Measurements from ENCODE around the gene HPD. TPM values are rescaled to one million over a fixed set of nuclear protein-coding genes. Genes with fewer than 3 reads are reported as not detected.

The HPD gene
- total RNA-seq, 1 experiment from 2014 or later: 0.21 TPM

GRCh38 chr12:121795034-121795968, 63.4 kb downstream of the HPD start:
- intact Hi-C loops (cut with micrococcal nuclease): loop anchor here (1.0 to 10.0 kb wide), 3 partner anchors 17 to 400 kb away; partner anchors contain the start of gene BCL7A
- POLR2A ChIA-PET: interaction anchor here (0.6 to 13.9 kb wide), 14 partner anchors 10 to 301 kb away, joined by 3 to 344 read pairs (median 7); partner anchors contain the start of genes PSMD9, SETD1B and TMEM120B
- no peaks in the 10 kb centered on the region for H3K9me3 Mint-ChIP-seq (ENCODE audit: unreplicated experiment)
- H3K27ac Mint-ChIP-seq (ENCODE audit: low read depth, unreplicated experiment): peak overlapping the region; percentile 90
- peaks cover 55% of the 10 kb centered on the region for H3K4me1 Mint-ChIP-seq (ENCODE audit: insufficient read depth, unreplicated experiment)
- H3K36me3 Mint-ChIP-seq (ENCODE audit: insufficient read depth, unreplicated experiment): peaks cover 28% of the 10 kb centered on the region
- no TSS peak for BruUV-seq (replicated peaks)
- CTCF ChIA-PET: interaction anchor here (0.5 to 10.6 kb wide), 46 partner anchors 14 to 1675 kb away, joined by 3 to 390 read pairs (median 4); partner anchors contain the start of genes ANAPC5, BCL7A, PSMD9 and SETD1B
- peak overlapping the region; percentile 69 for H3K4me3 Mint-ChIP-seq (ENCODE audit: unreplicated experiment)
- peak; percentile 88 for DNase-seq (ENCODE audit: unreplicated experiment)
- peak; percentile 93 for TF ChIP-seq CTCF (IDR thresholded peaks at IDR 0.05; ENCODE audit: unreplicated experiment)
- no peaks in the 10 kb centered on the region for H3K27me3 Mint-ChIP-seq (ENCODE audit: insufficient read depth, unreplicated experiment)

DNA sequence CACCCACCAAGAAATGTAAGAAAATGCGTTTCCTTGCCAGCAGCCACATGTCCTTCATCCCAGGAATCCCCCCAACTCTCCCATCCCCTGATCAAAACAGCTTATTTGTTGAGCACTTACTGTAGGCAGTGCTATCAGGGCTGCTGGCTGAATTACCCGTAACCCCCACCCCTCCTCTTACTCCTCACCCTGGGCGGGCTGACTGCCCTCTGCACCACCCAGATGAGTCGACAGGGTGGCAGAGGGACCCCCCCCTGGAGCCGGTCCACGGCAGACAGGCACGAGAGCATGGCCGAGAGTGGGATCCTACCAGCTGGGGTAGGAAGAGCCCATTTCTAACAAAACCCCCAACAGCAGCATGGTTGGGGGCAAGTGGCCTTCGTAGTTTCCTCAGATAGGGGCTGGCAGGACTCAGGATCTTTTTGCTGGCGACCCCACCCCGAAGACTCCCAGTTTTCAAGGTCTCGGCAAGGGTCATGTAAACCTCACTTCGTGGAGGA, 64.1 kb downstream of the HPD start:
- H3K27ac Mint-ChIP-seq (ENCODE audit: low read depth, unreplicated experiment): peak overlapping the region; percentile 90
- POLR2A ChIA-PET: interaction anchor here (0.6 to 13.9 kb wide), 14 partner anchors 9 to 336 kb away, joined by 3 to 344 read pairs (median 5); partner anchors contain the start of genes PSMD9, SETD1B and TMEM120B
- no peak for TF ChIP-seq CTCF (IDR thresholded peaks at IDR 0.05; ENCODE audit: unreplicated experiment)

DNA sequence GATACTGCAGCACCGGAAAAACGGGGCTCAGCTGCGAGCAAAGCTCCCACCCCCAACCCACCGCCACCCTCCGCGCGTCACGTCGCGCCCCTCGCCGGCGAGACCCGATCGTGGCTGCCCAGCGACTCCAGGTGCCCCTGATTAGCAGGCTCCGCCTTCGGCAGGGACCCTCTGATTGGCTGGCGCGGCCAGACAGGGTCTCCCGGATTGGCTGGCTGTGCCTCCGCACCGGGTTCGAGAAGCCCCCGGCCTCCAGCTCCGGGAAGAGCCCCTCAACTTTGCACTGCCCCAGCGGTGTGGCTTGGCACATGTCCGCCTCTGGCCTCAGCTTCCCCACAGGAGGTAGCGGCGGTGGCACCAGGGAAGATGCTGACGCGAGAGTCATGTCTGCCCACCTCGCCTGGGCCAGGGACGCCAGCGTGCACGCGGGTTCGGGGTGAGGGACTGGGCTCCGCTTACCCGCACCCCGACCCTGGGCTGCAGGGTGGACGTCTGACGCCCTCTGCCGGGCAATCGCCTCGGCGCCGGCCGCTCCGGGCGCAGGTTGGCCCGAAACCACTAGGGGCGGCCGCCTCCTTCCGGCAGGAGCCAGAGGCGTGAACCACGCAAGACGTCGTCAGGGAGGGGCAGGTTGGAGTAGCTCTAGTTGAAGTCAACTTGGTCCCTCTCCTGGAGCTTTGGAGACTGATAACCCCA, 64.7 kb downstream of the HPD start:
- no peaks in the 10 kb centered on the region for H3K9me3 Mint-ChIP-seq (ENCODE audit: unreplicated experiment)

More for the DNA sequence above, 64.1 kb downstream of the HPD start:
- intact Hi-C loops (cut with micrococcal nuclease): loop anchor here (1.0 to 10.0 kb wide), 6 partner anchors 18 to 400 kb away; partner anchors contain the start of genes BCL7A and PSMD9
- H3K9me3 Mint-ChIP-seq (ENCODE audit: unreplicated experiment): no peaks in the 10 kb centered on the region
- peak overlapping the region; percentile 69 for H3K4me3 Mint-ChIP-seq (ENCODE audit: unreplicated experiment)
- DNase-seq (ENCODE audit: unreplicated experiment): no peak
- H3K36me3 Mint-ChIP-seq (ENCODE audit: insufficient read depth, unreplicated experiment): peaks cover 27% of the 10 kb centered on the region
- no TSS peak for BruUV-seq (replicated peaks)
- H3K27me3 Mint-ChIP-seq (ENCODE audit: insufficient read depth, unreplicated experiment): no peaks in the 10 kb centered on the region
- H3K4me1 Mint-ChIP-seq (ENCODE audit: insufficient read depth, unreplicated experiment): peaks cover 62% of the 10 kb centered on the region
- CTCF ChIA-PET: interaction anchor here (0.5 to 10.6 kb wide), 54 partner anchors 14 to 1497 kb away, joined by 3 to 390 read pairs (median 4); partner anchors contain the start of genes ANAPC5, PSMD9, RNF34 and SETD1B

More for the DNA sequence above, 64.7 kb downstream of the HPD start:
- peak; percentile 92 for DNase-seq (ENCODE audit: unreplicated experiment)
- no TSS peak for BruUV-seq (replicated peaks)
- H3K4me3 Mint-ChIP-seq (ENCODE audit: unreplicated experiment): peak overlapping the region; percentile 69
- peaks cover 58% of the 10 kb centered on the region for H3K4me1 Mint-ChIP-seq (ENCODE audit: insufficient read depth, unreplicated experiment)
- H3K27ac Mint-ChIP-seq (ENCODE audit: low read depth, unreplicated experiment): peak overlapping the region; percentile 90
- no peaks in the 10 kb centered on the region for H3K27me3 Mint-ChIP-seq (ENCODE audit: insufficient read depth, unreplicated experiment)
- intact Hi-C loops (cut with micrococcal nuclease): loop anchor here (1.0 to 10.0 kb wide), 5 partner anchors 18 to 401 kb away; partner anchors contain the start of genes BCL7A and PSMD9
- peaks cover 21% of the 10 kb centered on the region for H3K36me3 Mint-ChIP-seq (ENCODE audit: insufficient read depth, unreplicated experiment)
- CTCF ChIA-PET: interaction anchor here (0.6 to 10.6 kb wide), 54 partner anchors 14 to 1496 kb away, joined by 3 to 390 read pairs (median 4); partner anchors contain the start of genes ANAPC5, PSMD9, RNF34 and SETD1B
- TF ChIP-seq CTCF (IDR thresholded peaks at IDR 0.05; ENCODE audit: unreplicated experiment): peak; percentile 100
- POLR2A ChIA-PET: interaction anchor here (0.8 to 13.9 kb wide), 12 partner anchors 9 to 336 kb away, joined by 3 to 344 read pairs (median 6); partner anchors contain the start of genes PSMD9, SETD1B and TMEM120B

Measured in MCF 10A (cell line).